GM12865 (cell line): ENCODE data around the gene TRIB2.

Experiments used
- DNase-seq: peaks from one replicate; pipeline ENCODE4 v3.0.0; 2010; ENCODE audit warnings: low read depth
- H3K4me3 ChIP-seq: 2 replicates; pipeline ENCODE4 v1.5.1; 2011; ENCODE audit warnings: mild to moderate bottlenecking, low read depth, low read length, control low read depth
- CTCF ChIP-seq: IDR thresholded peaks from 2 replicates; pipeline ENCODE4 v1.5.1; 2011; ENCODE audit warnings: low read length, control low read depth, low read depth, inconsistent platforms; ENCODE audit not compliant: insufficient read depth; ENCODE audit errors: missing control alignments

The TRIB2 gene

GRCh38 chr2:12697617-12698016 lies 19.1 kb upstream of the TRIB2 start:
- no peak for DNase-seq
- H3K4me3 ChIP-seq, result no peak overlapping the region
- TF ChIP-seq CTCF, result no peak

GRCh38 chr2:12700989-12701388 lies 15.7 kb upstream of the TRIB2 start:
- DNase-seq, result no peak
- H3K4me3 ChIP-seq, result no peak overlapping the region
- TF ChIP-seq CTCF, result no peak

GRCh38 chr2:12701786-12702167 lies 15.0 kb upstream of the TRIB2 start:
- H3K4me3 ChIP-seq, result no peak overlapping the region
- TF ChIP-seq CTCF, result no peak
- no peak for DNase-seq

GRCh38 chr2:12702168-12703121 lies 14.3 kb upstream of the TRIB2 start:
- no peak for DNase-seq
- H3K4me3 ChIP-seq, result no peak overlapping the region
- no peak for TF ChIP-seq CTCF

GRCh38 chr2:12704378-12704777 lies 12.4 kb upstream of the TRIB2 start:
- no peak for DNase-seq
- H3K4me3 ChIP-seq, result no peak overlapping the region
- no peak for TF ChIP-seq CTCF

- no peak for DNase-seq
- no peak for TF ChIP-seq CTCF
- no peak overlapping the region for H3K4me3 ChIP-seq
These were observed 11.5 kb upstream of the TRIB2 start for GRCh38 chr2:12705230-12705629.

GRCh38 chr2:12705742-12706141 lies 11.0 kb upstream of the TRIB2 start:
- no peak for DNase-seq
- no peak overlapping the region for H3K4me3 ChIP-seq
- TF ChIP-seq CTCF, result no peak
